Karpas-422 (cell line): Measurements from ENCODE around the gene TCF15. TPM values are rescaled to one million over a fixed set of nuclear protein-coding genes. Genes with fewer than 3 reads are reported as not detected.

Experiments
- DNase-seq: peaks from one replicate; pipeline ENCODE4 v3.0.0-alpha.2; 2015
- H2AFZ ChIP-seq: fragments of 200-600 bp; sonication (generic); 2 replicates; pipeline ENCODE4 v1.6.1; 2014; ENCODE audit warnings: antibody characterized with exemption, low read length, mixed read lengths
- H3K27ac ChIP-seq: fragments of 200-600 bp; sonication (generic); 2 replicates; pipeline ENCODE4 v1.5.1; 2014; ENCODE audit warnings: mild to moderate bottlenecking, low read length, moderate library complexity
- H3K27me3 ChIP-seq: fragments of 200-600 bp; sonication (generic); 2 replicates; pipeline ENCODE4 v1.6.1; 2014; ENCODE audit warnings: low read length, mixed read lengths
- H3K36me3 ChIP-seq: fragments of 200-600 bp; sonication (generic); 2 replicates; pipeline ENCODE4 v1.6.1; 2014; ENCODE audit warnings: low read length, mixed read lengths; ENCODE audit not compliant: insufficient read depth
- H3K4me1 ChIP-seq: fragments of 200-600 bp; sonication (generic); 2 replicates; pipeline ENCODE4 v1.6.1; 2014; ENCODE audit warnings: mild to moderate bottlenecking, low read length, mixed read lengths
- H3K4me2 ChIP-seq: fragments of 200-600 bp; sonication (generic); 2 replicates; pipeline ENCODE4 v1.6.1; 2014; ENCODE audit warnings: low read length, low read depth, mild to moderate bottlenecking; ENCODE audit not compliant: poor library complexity, severe bottlenecking
- H3K4me3 ChIP-seq: fragments of 200-600 bp; sonication (generic); 2 replicates; pipeline ENCODE4 v1.5.1; 2014; ENCODE audit warnings: mild to moderate bottlenecking, antibody characterized with exemption, low read length, mixed read lengths
- H3K79me2 ChIP-seq: fragments of 200-600 bp; sonication (generic); 2 replicates; pipeline ENCODE4 v1.6.1; 2014; ENCODE audit warnings: mild to moderate bottlenecking, low read length, mixed read lengths
- H3K9ac ChIP-seq: fragments of 200-600 bp; sonication (generic); 2 replicates; pipeline ENCODE4 v1.6.0; 2014; ENCODE audit warnings: low read length
- H3K9me2 ChIP-seq: fragments of 200-600 bp; sonication (generic), shearing (Covaris generic); replicated peaks from 2 replicates; pipeline ENCODE4 v1.6.0; 2014; ENCODE audit warnings: mild to moderate bottlenecking, low read length, moderate library complexity; ENCODE audit not compliant: insufficient read depth
- H3K9me3 ChIP-seq: fragments of 300-700, 200-600 bp; sonication (generic); 2 replicates; pipeline ENCODE4 v1.6.1; 2014; ENCODE audit warnings: low read length, mixed read lengths
- H4K20me1 ChIP-seq: fragments of 200-600 bp; sonication (generic); 2 replicates; pipeline ENCODE4 v1.6.1; 2014; ENCODE audit warnings: mild to moderate bottlenecking, antibody characterized with exemption, low read length, low read depth; ENCODE audit not compliant: insufficient read depth
- total RNA-seq: library from RNA; depleted of rRNA; stranded (reverse); fragments of >200 nt; shearing (Covaris generic); gene quantifications from 2 replicates; pipeline ENCODE4 v1.2.3, GENCODE V29; 2014; ENCODE audit warnings: low replicate concordance; rRNA removed

TCF15 gene
- total RNA-seq, 1 experiment from 2014 or later: not detected

- H3K27me3 ChIP-seq: no peaks in the 10 kb centered on the region
- H3K27ac ChIP-seq: no peak overlapping the region
- H3K9me3 ChIP-seq: no peaks in the 10 kb centered on the region
- no peak for DNase-seq
- no peak overlapping the region for H3K4me3 ChIP-seq
- H3K36me3 ChIP-seq: no peaks in the 10 kb centered on the region
- no peak overlapping the region for H3K4me2 ChIP-seq
- no peaks in the 10 kb centered on the region for H4K20me1 ChIP-seq
- H3K9ac ChIP-seq: no peak overlapping the region
- no peaks in the 10 kb centered on the region for H3K79me2 ChIP-seq
- no peak overlapping the region for H2AFZ ChIP-seq
- no peaks in the 10 kb centered on the region for H3K9me2 ChIP-seq
- H3K4me1 ChIP-seq: no peaks in the 10 kb centered on the region
Observed at GRCh38 chr20:562232-562897, 47.7 kb downstream of the TCF15 start.

DNA sequence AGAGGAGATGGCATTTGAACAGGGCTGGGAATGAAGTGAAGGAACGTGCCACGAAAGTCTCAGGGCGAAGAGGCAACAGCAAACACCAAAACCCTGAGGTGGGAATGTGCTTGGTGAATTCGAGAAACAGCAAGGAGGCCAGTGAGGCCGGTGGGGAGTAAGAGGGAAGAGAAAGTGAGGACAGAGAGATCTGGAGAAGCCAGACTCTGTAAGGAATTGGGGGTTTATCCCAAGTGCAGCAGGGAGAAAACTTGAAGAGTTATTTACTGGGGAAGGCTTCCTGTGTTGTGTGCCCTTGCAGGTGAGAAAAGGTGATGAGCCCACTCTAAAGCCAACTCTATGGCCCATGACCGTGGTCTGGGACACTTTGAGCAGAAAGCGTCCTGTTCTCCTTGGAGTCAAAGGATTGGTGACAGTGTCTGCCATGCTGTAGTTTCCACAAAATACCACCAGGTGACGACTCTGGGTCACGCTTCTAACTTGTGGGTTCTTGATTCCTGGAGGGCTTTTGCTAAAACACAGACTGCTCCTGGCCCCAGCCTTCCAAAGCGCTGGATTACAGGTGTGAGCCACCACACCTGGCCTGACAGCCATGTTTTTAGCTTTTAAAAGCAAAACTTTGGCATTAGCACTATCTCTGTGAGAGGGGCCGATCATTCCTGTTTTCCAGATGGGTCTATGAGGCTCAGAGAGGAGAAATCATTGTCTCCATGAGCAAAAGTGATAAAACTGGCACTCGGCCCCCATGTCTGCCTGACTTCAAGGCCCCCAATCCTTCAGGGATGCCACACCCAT is 48.5 kb downstream of the TCF15 start:
- H3K4me1 ChIP-seq: no peaks in the 10 kb centered on the region
- H3K4me3 ChIP-seq: no peak overlapping the region
- H4K20me1 ChIP-seq: no peaks in the 10 kb centered on the region
- H3K79me2 ChIP-seq: no peaks in the 10 kb centered on the region
- H3K9ac ChIP-seq: no peak overlapping the region
- H2AFZ ChIP-seq: no peak overlapping the region
- H3K9me3 ChIP-seq: no peaks in the 10 kb centered on the region
- no peak overlapping the region for H3K27ac ChIP-seq
- peak; percentile 84 for DNase-seq
- H3K9me2 ChIP-seq: no peaks in the 10 kb centered on the region
- no peaks in the 10 kb centered on the region for H3K27me3 ChIP-seq
- H3K36me3 ChIP-seq: no peaks in the 10 kb centered on the region
- no peak overlapping the region for H3K4me2 ChIP-seq

GRCh38 chr20:560680-561079 is 49.4 kb downstream of the TCF15 start:
- Histone ChIP-seq H4K20me1 (no peaks in the 10 kb centered on the region), H3K9me2 (no peaks in the 10 kb centered on the region), H3K27ac (no peak overlapping the region), H3K4me3 (no peak overlapping the region), H3K36me3 (no peaks in the 10 kb centered on the region), H3K79me2 (no peaks in the 10 kb centered on the region), H3K4me2 (no peak overlapping the region), H3K9ac (no peak overlapping the region), H3K27me3 (no peaks in the 10 kb centered on the region), H2AFZ (no peak overlapping the region), H3K9me3 (no peaks in the 10 kb centered on the region), H3K4me1 (no peaks in the 10 kb centered on the region)
- DNase-seq: no peak

DNA sequence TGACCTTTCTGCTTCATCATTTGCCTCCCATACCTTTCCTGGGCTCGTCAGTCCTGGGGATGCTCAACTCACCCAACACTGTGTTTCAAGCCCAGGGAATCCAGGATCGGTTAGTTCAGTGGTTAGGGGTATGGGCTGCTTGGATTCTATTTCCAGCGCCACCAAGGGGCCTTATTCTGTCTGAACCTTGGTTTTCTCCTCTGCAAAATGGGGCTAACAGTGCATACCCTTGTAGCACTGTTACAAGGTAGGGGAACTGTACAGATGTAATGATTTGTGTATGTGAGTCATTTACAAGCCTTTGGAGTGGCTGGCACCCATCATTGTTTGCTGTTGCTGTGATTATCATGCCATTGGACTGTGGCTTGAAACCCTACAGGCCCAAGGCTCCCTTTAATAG is 52.0 kb downstream of the TCF15 start:
- H3K27me3 ChIP-seq: no peaks in the 10 kb centered on the region
- H3K79me2 ChIP-seq: no peaks in the 10 kb centered on the region
- no peaks in the 10 kb centered on the region for H4K20me1 ChIP-seq
- peaks cover 3% of the 10 kb centered on the region; the same call in 1 of the 2 replicates for H3K4me1 ChIP-seq
- H3K9ac ChIP-seq: no peak overlapping the region
- H3K9me2 ChIP-seq: no peaks in the 10 kb centered on the region
- H3K9me3 ChIP-seq: no peaks in the 10 kb centered on the region
- DNase-seq: no peak
- no peak overlapping the region for H2AFZ ChIP-seq
- no peak overlapping the region for H3K4me2 ChIP-seq
- no peak overlapping the region for H3K4me3 ChIP-seq
- no peaks in the 10 kb centered on the region for H3K36me3 ChIP-seq
- H3K27ac ChIP-seq: no peak overlapping the region

DNA sequence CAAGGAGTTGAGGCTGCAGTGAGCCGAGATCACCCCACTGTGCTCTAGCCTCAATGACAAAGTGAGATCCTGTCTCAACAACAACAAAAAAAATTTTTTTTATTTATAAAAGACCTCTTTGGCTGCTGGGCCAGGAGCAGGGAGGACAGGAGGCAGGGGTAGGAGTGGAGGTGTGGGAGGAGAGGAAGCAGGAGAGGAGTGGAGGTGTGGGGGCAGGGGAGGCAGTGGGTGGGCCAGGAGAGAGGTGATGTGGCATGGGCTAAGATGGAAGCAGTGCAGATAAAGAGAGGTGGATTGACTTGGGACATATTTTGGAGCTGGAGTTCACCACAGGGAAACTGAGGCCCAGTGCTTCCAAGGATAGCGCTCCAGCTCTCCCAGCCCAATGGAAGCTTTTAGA is 53.1 kb downstream of the TCF15 start:
- no peak overlapping the region for H3K9ac ChIP-seq
- no peak overlapping the region for H3K4me2 ChIP-seq
- H4K20me1 ChIP-seq: no peaks in the 10 kb centered on the region
- no peaks in the 10 kb centered on the region for H3K79me2 ChIP-seq
- no peaks in the 10 kb centered on the region for H3K27me3 ChIP-seq
- DNase-seq: no peak
- no peaks in the 10 kb centered on the region for H3K9me2 ChIP-seq
- H3K9me3 ChIP-seq: no peaks in the 10 kb centered on the region
- H2AFZ ChIP-seq: no peak overlapping the region
- no peaks in the 10 kb centered on the region for H3K36me3 ChIP-seq
- H3K4me3 ChIP-seq: no peak overlapping the region
- H3K4me1 ChIP-seq: peaks cover 3% of the 10 kb centered on the region; the same call in 1 of the 2 replicates
- no peak overlapping the region for H3K27ac ChIP-seq

GRCh38 chr20:555976-556385 is 54.1 kb downstream of the TCF15 start:
- Histone ChIP-seq H3K4me2 (no peak overlapping the region), H3K4me1 (peaks cover 3% of the 10 kb centered on the region; the same call in 1 of the 2 replicates), H2AFZ (no peak overlapping the region), H3K9ac (no peak overlapping the region), H3K36me3 (no peaks in the 10 kb centered on the region), H3K4me3 (no peak overlapping the region), H3K27ac (no peak overlapping the region), H3K79me2 (no peaks in the 10 kb centered on the region), H3K27me3 (no peaks in the 10 kb centered on the region), H3K9me3 (no peaks in the 10 kb centered on the region), H4K20me1 (no peaks in the 10 kb centered on the region), H3K9me2 (no peaks in the 10 kb centered on the region)
- no peak for DNase-seq

Other genes starting within 250 kb of the TCF15 start
- 122 and 197 TPM in 2 replicates for gene TRIB3, start 229.5 kb downstream of the TCF15 start, total RNA-seq
- gene RBCK1, start 202.0 kb downstream of the TCF15 start, total RNA-seq: 96.6 and 142 TPM in 2 replicates
- 26.1 and 33.9 TPM in 2 replicates for gene TBC1D20, start 147.8 kb downstream of the TCF15 start, total RNA-seq
- 91.3 and 148 TPM in 2 replicates for gene CSNK2A1, start 66.5 kb downstream of the TCF15 start, total RNA-seq
- gene SRXN1, start 42.9 kb upstream of the TCF15 start, total RNA-seq: 1.0 and 3.0 TPM in 2 replicates
- not detected in 2 replicates for gene SCRT2, start 65.5 kb upstream of the TCF15 start, total RNA-seq
- not detected in 2 replicates for gene SLC52A3, start 158.2 kb upstream of the TCF15 start, total RNA-seq
- gene FAM110A, start 223.4 kb upstream of the TCF15 start, total RNA-seq: 0.89 and 3.1 TPM in 2 replicates